H9 (cell line): ENCODE data around the gene CDK2. TPM values are rescaled to one million over a fixed set of nuclear protein-coding genes. Genes with fewer than 3 reads are reported as not detected.
"Not testable (repeated sequence)": the region's sequence is repeated elsewhere in the genome, so short reads cannot be mapped to it uniquely, and the experiment has no call there.

ENCODE experiments used
- DNase-seq: peaks from one replicate; pipeline ENCODE4 v3.0.0-alpha.2; 2017
- H2AFZ ChIP-seq: one replicate; pipeline ENCODE4 v1.6.1; 2013; ENCODE audit warnings: mild to moderate bottlenecking, low read length, control low read depth, moderate library complexity
- H2AK5ac ChIP-seq: 2 replicates; pipeline ENCODE4 v1.6.1; 2013; ENCODE audit warnings: low read length, control low read depth, mixed read lengths; ENCODE audit not compliant: insufficient read length
- H2BK120ac ChIP-seq: one replicate; pipeline ENCODE4 v1.6.1; 2013; ENCODE audit warnings: low read depth, mild to moderate bottlenecking, low read length, control low read depth, inconsistent platforms; ENCODE audit not compliant: poor library complexity, severe bottlenecking
- H2BK12ac ChIP-seq: 2 replicates; pipeline ENCODE4 v1.6.1; 2013; ENCODE audit warnings: low read length, control low read depth, mixed read lengths, low read depth; ENCODE audit not compliant: insufficient read length
- H2BK15ac ChIP-seq: 2 replicates; pipeline ENCODE4 v1.6.1; 2013; ENCODE audit warnings: low read depth, low read length, control low read depth
- H2BK20ac ChIP-seq: one replicate; pipeline ENCODE4 v1.6.1; 2013; ENCODE audit warnings: low read depth, mild to moderate bottlenecking, low read length, control low read depth, inconsistent platforms; ENCODE audit not compliant: poor library complexity, severe bottlenecking
- H2BK5ac ChIP-seq: 2 replicates; pipeline ENCODE4 v1.6.1; 2013; ENCODE audit warnings: low read length, control low read depth, mixed read lengths; ENCODE audit not compliant: insufficient read length
- H3K14ac ChIP-seq: 2 replicates; pipeline ENCODE4 v1.6.1; 2013; ENCODE audit warnings: low read length, control low read depth; ENCODE audit not compliant: insufficient read depth
- H3K18ac ChIP-seq: 2 replicates; pipeline ENCODE4 v1.6.1; 2013; ENCODE audit warnings: low read depth, mild to moderate bottlenecking, mixed read lengths, low read length, control low read depth; ENCODE audit not compliant: insufficient read length
- H3K23ac ChIP-seq: 2 replicates; pipeline ENCODE4 v1.6.1; 2013; ENCODE audit warnings: low read length, control low read depth, mixed read lengths, low read depth; ENCODE audit not compliant: insufficient read length
- H3K23me2 ChIP-seq: 2 replicates; pipeline ENCODE4 v1.6.1; 2013; ENCODE audit warnings: low read depth, mild to moderate bottlenecking, mixed read lengths, low read length, control low read depth; ENCODE audit not compliant: insufficient read length, poor library complexity, severe bottlenecking
- H3K27ac ChIP-seq: 2 replicates; pipeline ENCODE4 v1.5.1; 2013; ENCODE audit warnings: low read length, control low read depth, mixed read lengths, low read depth; ENCODE audit not compliant: insufficient read length
- H3K27me3 ChIP-seq: 2 replicates; pipeline ENCODE4 v1.6.1; 2013; ENCODE audit warnings: low read length, control low read depth, inconsistent platforms; ENCODE audit not compliant: insufficient read depth
- H3K4ac ChIP-seq: 2 replicates; pipeline ENCODE4 v1.6.1; 2013; ENCODE audit warnings: low read depth, mild to moderate bottlenecking, control low read depth, inconsistent platforms, low read length, moderate library complexity
- H3K4me1 ChIP-seq: 2 replicates; pipeline ENCODE4 v1.6.1; 2013; ENCODE audit warnings: low read length, control low read depth, inconsistent platforms; ENCODE audit not compliant: insufficient read depth
- H3K4me2 ChIP-seq: 2 replicates; pipeline ENCODE4 v1.6.1; 2013; ENCODE audit warnings: low read length, control low read depth, mixed read lengths; ENCODE audit not compliant: insufficient read length, insufficient read depth
- H3K56ac ChIP-seq: 2 replicates; pipeline ENCODE4 v1.6.1; 2013; ENCODE audit warnings: low read depth, mild to moderate bottlenecking, mixed read lengths, low read length, control low read depth; ENCODE audit not compliant: insufficient read length
- H3K79me1 ChIP-seq: 2 replicates; pipeline ENCODE4 v1.6.1; 2013; ENCODE audit warnings: low read depth, mild to moderate bottlenecking, moderate library complexity, low read length, control low read depth, inconsistent platforms; ENCODE audit not compliant: insufficient read depth, poor library complexity, severe bottlenecking
- H3K79me2 ChIP-seq: 2 replicates; pipeline ENCODE4 v1.6.1; 2013; ENCODE audit warnings: low read length, control low read depth, inconsistent platforms; ENCODE audit not compliant: insufficient read depth
- H3K9ac ChIP-seq: 2 replicates; pipeline ENCODE4 v1.6.1; 2013; ENCODE audit warnings: low read length, control low read depth, mixed read lengths; ENCODE audit not compliant: insufficient read length; ENCODE audit errors: extremely low read depth
- H3K9me3 ChIP-seq: one replicate; pipeline ENCODE4 v1.6.1; 2013; ENCODE audit warnings: low read depth, low read length, inconsistent platforms; ENCODE audit not compliant: control insufficient read depth
- H3T11ph ChIP-seq: one replicate; pipeline ENCODE4 v1.6.1; 2013; ENCODE audit warnings: mild to moderate bottlenecking, low read length, control low read depth, inconsistent platforms
- H4K20me1 ChIP-seq: one replicate; pipeline ENCODE4 v1.6.1; 2013; ENCODE audit not compliant: control insufficient read depth, insufficient read length, insufficient read depth
- H4K5ac ChIP-seq: 2 replicates; pipeline ENCODE4 v1.6.1; 2013; ENCODE audit warnings: low read depth, mild to moderate bottlenecking, mixed read lengths, low read length, control low read depth; ENCODE audit not compliant: insufficient read length
- H4K8ac ChIP-seq: replicated peaks from 2 replicates; pipeline ENCODE4 v1.6.1; 2013; ENCODE audit warnings: low read length, control low read depth, mixed read lengths, low read depth; ENCODE audit not compliant: insufficient read length
- H4K91ac ChIP-seq: 2 replicates; pipeline ENCODE4 v1.6.1; 2013; ENCODE audit warnings: low read depth, mild to moderate bottlenecking, moderate library complexity, mixed read lengths, low read length, control low read depth; ENCODE audit not compliant: insufficient read length
- H3K27ac Mint-ChIP-seq, 3 experiments: 2 replicates in 2 of 3; 3 replicates in 1 of 3; pipeline ENCODE4 v1.8.0; 2020 to 2021; ENCODE audit warnings: mixed read lengths in 3 of 3, mild to moderate bottlenecking in 1 of 3, moderate library complexity in 1 of 3
- H3K27me3 Mint-ChIP-seq: 2 replicates; pipeline ENCODE4 v1.8.0; 2021; ENCODE audit warnings: low read depth, mild to moderate bottlenecking, moderate library complexity, mixed read lengths
- H3K36me3 Mint-ChIP-seq, 3 experiments: 2 replicates in 2 of 3; 3 replicates in 1 of 3; pipeline ENCODE4 v1.8.0; 2020 to 2021; ENCODE audit warnings: low read depth in 3 of 3, mixed read lengths in 3 of 3; ENCODE audit not compliant: insufficient read depth in 1 of 3
- H3K4me1 Mint-ChIP-seq, 2 experiments: 2 replicates each; pipeline ENCODE4 v1.8.0; 2020; ENCODE audit warnings: mixed read lengths in 2 of 2
- H3K4me3 Mint-ChIP-seq, 2 experiments: 2 replicates in 1 of 2; 3 replicates in 1 of 2; pipeline ENCODE4 v1.8.0; 2020 to 2021; ENCODE audit warnings: mild to moderate bottlenecking in 2 of 2, mixed read lengths in 2 of 2, moderate library complexity in 1 of 2
- H3K9me3 Mint-ChIP-seq, 2 experiments: 2 replicates in 1 of 2; 3 replicates in 1 of 2; pipeline ENCODE4 v1.8.0; 2020; ENCODE audit warnings: mild to moderate bottlenecking in 2 of 2, mixed read lengths in 2 of 2, moderate library complexity in 1 of 2
- WGBS: extraction: QIAGEN DNeasy Blood & Tissue Kit; methylation state at CpG from one replicate; pipeline ENCODE4 v1.1.7; 2013; ENCODE audit warnings: missing lambda C conversion rate, low lambda C conversion rate, mixed read lengths; ENCODE audit not compliant: insufficient read length; ENCODE audit errors: extremely low coverage; 5-methylcytosine and 5-hydroxymethylcytosine counted together
- total RNA-seq: library from RNA; stranded (reverse); gene quantifications from 2 replicates; pipeline ENCODE4 v1.2.1, GENCODE V29; 2021
- TF ChIP-seq, protein P1 (sequence below): fragments of 200-600 bp; sonication (generic); conservative IDR thresholded peaks from 3 replicates; pipeline ENCODE4 v1.8.0; 2021; ENCODE audit warnings: antibody characterized with exemption, mild to moderate bottlenecking

Gene CDK2
- total RNA-seq, 1 experiment from 2014 or later, result 60.8 TPM

GRCh38 chr12:55985341-55985740, 18.7 kb downstream of the CDK2 start:
- no peak overlapping the region for H4K5ac ChIP-seq
- WGBS, result no CpG with 5 or more reads among the region's 4 CpGs
- Mint-ChIP-seq H3K27ac (peak overlapping the region in 1 of 3 experiments; percentile 39; a peak in 2 of 7 replicates), H3K4me3 (no peak overlapping the region), H3K27me3 (no peaks in the 10 kb centered on the region), H3K4me1 (no peaks in the 10 kb centered on the region), H3K9me3 (no peaks in the 10 kb centered on the region; a peak in 1 of 5 replicates), H3K36me3 (peaks cover 23 to 70% (median 65%) of the 10 kb centered on the region in 3 experiments; a peak in 6 of 7 replicates)
- no peak overlapping the region for H3K18ac ChIP-seq
- H4K8ac ChIP-seq, result no peak overlapping the region
- no peaks in the 10 kb centered on the region for H4K20me1 ChIP-seq
- H3K27me3 ChIP-seq, result no peaks in the 10 kb centered on the region
- no peak overlapping the region for H2BK15ac ChIP-seq
- no peak overlapping the region for H2BK20ac ChIP-seq
- H2AFZ ChIP-seq, result no peak overlapping the region
- TF ChIP-seq, protein P1, sequence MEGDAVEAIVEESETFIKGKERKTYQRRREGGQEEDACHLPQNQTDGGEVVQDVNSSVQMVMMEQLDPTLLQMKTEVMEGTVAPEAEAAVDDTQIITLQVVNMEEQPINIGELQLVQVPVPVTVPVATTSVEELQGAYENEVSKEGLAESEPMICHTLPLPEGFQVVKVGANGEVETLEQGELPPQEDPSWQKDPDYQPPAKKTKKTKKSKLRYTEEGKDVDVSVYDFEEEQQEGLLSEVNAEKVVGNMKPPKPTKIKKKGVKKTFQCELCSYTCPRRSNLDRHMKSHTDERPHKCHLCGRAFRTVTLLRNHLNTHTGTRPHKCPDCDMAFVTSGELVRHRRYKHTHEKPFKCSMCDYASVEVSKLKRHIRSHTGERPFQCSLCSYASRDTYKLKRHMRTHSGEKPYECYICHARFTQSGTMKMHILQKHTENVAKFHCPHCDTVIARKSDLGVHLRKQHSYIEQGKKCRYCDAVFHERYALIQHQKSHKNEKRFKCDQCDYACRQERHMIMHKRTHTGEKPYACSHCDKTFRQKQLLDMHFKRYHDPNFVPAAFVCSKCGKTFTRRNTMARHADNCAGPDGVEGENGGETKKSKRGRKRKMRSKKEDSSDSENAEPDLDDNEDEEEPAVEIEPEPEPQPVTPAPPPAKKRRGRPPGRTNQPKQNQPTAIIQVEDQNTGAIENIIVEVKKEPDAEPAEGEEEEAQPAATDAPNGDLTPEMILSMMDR, result no peak
- no peak overlapping the region for H3K56ac ChIP-seq
- DNase-seq, result no peak
- no peak overlapping the region for H2BK12ac ChIP-seq
- no peaks in the 10 kb centered on the region for H3K79me2 ChIP-seq
- no peak overlapping the region for H3K23ac ChIP-seq
- H3K9me3 ChIP-seq, result no peaks in the 10 kb centered on the region
- no peak overlapping the region for H3K27ac ChIP-seq
- no peak overlapping the region for H3K14ac ChIP-seq
- no peak overlapping the region for H3K9ac ChIP-seq
- no peak overlapping the region for H3K4me2 ChIP-seq
- H3K23me2 ChIP-seq, result no peaks in the 10 kb centered on the region
- H2BK120ac ChIP-seq, result no peak overlapping the region
- no peak overlapping the region for H3T11ph ChIP-seq
- no peaks in the 10 kb centered on the region for H3K4me1 ChIP-seq
- no peaks in the 10 kb centered on the region for H3K79me1 ChIP-seq
- H2BK5ac ChIP-seq, result no peak overlapping the region
- H3K4ac ChIP-seq, result no peak overlapping the region
- H2AK5ac ChIP-seq, result no peak overlapping the region
- H4K91ac ChIP-seq, result no peak overlapping the region

GRCh38 chr12:55985976-55986375, 19.3 kb downstream of the CDK2 start:
- not testable (repeated sequence) for H3K56ac ChIP-seq, H3K27me3 Mint-ChIP-seq, H3K4ac ChIP-seq, H3K14ac ChIP-seq, H4K5ac ChIP-seq, H3K9ac ChIP-seq, H3K23ac ChIP-seq, H4K91ac ChIP-seq, H3K4me2 ChIP-seq, H3K4me1 ChIP-seq, H3K27ac ChIP-seq, H3K23me2 ChIP-seq, H3K27me3 ChIP-seq, H3K4me3 Mint-ChIP-seq, H2BK15ac ChIP-seq, H3K79me1 ChIP-seq, H3K79me2 ChIP-seq, H3K18ac ChIP-seq, H2BK12ac ChIP-seq, H3K9me3 Mint-ChIP-seq, H4K20me1 ChIP-seq, H2AFZ ChIP-seq, H4K8ac ChIP-seq, DNase-seq, H3T11ph ChIP-seq, H3K9me3 ChIP-seq, H3K4me1 Mint-ChIP-seq, H2BK20ac ChIP-seq, H2BK120ac ChIP-seq, H2AK5ac ChIP-seq, H2BK5ac ChIP-seq
- H3K27ac Mint-ChIP-seq, result peak overlapping the region in 1 of 3 experiments; percentile 39; a peak in 3 of 7 replicates
- peaks cover 29 to 70% (median 65%) of the 10 kb centered on the region in 3 experiments; a peak in 6 of 7 replicates for H3K36me3 Mint-ChIP-seq
- no CpG with 5 or more reads among the region's 7 CpGs for WGBS
